ENCODE measurements around the gene PRSS38.

Gene PRSS38

DNA sequence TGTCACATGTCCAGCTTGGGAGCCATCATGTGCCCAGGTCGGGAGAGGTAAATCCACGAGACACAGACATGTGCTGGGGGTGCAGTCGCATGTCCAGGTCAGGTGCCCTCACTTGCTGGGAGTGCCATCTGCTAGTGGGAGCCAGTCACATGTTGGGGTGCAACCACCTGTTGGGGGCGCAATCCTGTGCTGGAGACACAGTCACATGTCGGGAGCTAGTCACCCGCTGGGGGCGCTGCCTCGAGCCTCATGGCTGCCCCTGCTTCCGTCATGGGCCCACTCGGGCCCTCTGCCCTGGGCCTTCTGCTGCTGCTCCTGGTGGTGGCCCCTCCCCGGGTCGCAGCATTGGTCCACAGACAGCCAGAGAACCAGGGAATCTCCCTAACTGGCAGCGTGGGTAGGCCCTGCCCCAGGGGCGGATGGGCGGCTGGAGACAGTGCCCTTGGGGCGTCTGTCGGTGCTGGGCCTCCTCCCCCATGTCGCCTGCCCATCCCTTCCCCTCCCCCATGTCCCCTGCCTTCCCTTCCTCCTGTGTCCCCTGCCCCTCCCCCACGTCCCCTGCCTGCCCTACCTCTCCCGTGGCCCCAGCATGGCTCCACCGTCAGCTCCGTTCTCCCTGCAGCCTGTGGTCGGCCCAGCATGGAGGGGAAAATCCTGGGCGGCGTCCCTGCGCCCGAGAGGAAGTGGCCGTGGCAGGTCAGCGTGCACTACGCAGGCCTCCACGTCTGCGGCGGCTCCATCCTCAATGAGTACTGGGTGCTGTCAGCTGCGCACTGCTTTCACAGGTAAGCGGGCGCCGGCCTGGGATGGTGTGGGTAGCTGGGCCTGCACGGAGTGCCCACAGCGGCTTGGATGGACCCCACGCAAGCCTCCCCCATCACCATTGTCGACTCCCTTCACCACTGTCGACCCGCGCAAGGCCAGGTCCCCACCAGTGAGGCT lies at the start of gene PRSS38:
PRSS38 (plus strand) TSS at position 208 of the 942 bp plus-strand sequence; CDS start at position 250, 42 bp downstream.
- TF ChIP-seq, protein P1, sequence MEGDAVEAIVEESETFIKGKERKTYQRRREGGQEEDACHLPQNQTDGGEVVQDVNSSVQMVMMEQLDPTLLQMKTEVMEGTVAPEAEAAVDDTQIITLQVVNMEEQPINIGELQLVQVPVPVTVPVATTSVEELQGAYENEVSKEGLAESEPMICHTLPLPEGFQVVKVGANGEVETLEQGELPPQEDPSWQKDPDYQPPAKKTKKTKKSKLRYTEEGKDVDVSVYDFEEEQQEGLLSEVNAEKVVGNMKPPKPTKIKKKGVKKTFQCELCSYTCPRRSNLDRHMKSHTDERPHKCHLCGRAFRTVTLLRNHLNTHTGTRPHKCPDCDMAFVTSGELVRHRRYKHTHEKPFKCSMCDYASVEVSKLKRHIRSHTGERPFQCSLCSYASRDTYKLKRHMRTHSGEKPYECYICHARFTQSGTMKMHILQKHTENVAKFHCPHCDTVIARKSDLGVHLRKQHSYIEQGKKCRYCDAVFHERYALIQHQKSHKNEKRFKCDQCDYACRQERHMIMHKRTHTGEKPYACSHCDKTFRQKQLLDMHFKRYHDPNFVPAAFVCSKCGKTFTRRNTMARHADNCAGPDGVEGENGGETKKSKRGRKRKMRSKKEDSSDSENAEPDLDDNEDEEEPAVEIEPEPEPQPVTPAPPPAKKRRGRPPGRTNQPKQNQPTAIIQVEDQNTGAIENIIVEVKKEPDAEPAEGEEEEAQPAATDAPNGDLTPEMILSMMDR (IDR thresholded peaks at IDR 0.05; ENCODE audit: low read length, missing control alignments) = no peak
- DNase-seq (ENCODE audit: low read depth) = no peak
- no peak within 1 kb of the TSS for H3K4me3 ChIP-seq (replicated peaks; ENCODE audit: low read depth, low read length)

DNA sequence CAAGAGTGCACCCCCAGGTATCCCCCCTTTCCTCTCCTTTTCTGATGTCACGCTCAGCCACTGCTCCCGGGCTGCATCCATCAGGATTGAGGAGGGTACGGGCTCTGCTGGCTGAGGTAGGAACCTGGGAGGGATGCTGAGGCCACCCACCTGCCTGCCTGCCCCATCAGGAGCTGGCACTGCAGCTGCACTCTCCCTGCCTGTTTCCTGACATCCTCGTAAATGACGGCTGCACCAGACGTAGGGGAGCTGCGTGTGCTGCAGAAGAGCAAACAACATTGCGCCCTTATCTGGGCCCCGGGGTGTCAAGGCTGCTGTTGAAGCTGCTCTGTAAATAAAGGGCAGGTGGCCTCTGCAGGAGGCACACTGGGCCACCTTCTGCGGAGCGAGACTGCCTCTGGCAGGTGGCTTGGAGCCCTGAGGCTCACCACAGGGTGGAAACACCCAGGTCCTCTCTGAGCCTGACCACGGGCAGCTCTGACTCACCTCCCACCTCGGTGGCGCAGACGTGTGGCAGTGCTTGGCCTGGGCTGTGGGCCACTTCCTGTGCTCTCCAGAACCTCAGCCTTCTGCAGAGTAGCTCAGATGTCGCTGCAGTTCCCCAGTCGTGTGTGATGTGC lies 49.4 kb upstream of the PRSS38 start:
- TF ChIP-seq, protein P1 (IDR thresholded peaks at IDR 0.05; ENCODE audit: low read length, missing control alignments) = no peak
- H3K4me3 ChIP-seq (replicated peaks; ENCODE audit: low read depth, low read length) = no peak overlapping the region
- no peak for DNase-seq (ENCODE audit: low read depth)

DNA sequence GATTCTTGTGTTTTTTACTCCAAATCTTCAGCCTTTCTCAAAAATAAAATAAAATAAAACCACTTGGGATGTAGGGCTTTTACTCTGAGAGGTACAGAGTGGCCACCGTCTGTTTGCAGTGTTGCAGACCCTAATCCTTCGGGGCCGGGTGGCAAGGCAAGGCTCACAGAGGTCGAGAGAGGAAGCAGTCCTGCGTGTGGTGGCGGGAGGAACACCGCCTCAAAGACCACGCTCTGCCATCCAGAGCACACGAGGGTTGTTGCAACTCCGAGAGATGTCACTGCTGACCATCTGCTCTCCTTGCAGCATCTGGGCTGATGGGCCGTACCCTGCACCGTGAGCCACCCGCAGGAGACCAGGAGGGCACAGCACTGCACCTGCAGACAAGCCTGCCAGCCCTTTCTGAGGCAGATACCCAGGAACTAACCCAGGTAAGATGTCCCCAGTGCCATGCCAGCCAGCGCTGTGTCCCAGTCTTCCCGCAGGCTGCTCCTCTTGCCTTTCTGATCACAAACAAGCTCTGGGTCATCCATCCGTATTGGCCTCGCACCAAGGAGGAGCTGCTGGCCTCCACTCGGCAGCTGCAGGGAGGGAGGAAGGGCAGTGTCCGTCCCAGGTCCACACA lies 48.7 kb upstream of the PRSS38 start:
- TF ChIP-seq, protein P1 (IDR thresholded peaks at IDR 0.05; ENCODE audit: low read length, missing control alignments) = no peak
- no peak overlapping the region for H3K4me3 ChIP-seq (replicated peaks; ENCODE audit: low read depth, low read length)
- no peak for DNase-seq (ENCODE audit: low read depth)

- no peak overlapping the region for H3K4me3 ChIP-seq (replicated peaks; ENCODE audit: low read depth, low read length)
- no peak for DNase-seq (ENCODE audit: low read depth)
- TF ChIP-seq, protein P1 (IDR thresholded peaks at IDR 0.05; ENCODE audit: low read length, missing control alignments) = no peak
Observed at GRCh38 chr1:227767401-227768124, 47.9 kb upstream of the PRSS38 start.

DNA sequence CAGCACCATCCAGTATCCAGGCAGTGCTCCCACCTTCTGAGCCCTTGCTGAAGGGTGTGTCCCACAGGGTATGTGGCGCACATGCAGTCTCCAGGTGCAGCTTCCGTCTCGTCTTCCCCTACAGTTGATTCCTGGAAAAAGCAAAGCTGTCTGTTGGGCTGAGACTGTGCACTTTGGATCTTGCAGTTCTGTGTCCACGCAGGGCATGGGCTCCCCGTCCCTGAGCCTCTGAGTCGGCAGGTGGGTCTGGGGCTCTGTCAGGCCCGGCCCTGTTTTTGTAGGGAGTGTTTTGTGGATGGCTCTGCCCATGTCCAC lies 47.4 kb upstream of the PRSS38 start:
- DNase-seq (ENCODE audit: low read depth) = no peak
- H3K4me3 ChIP-seq (replicated peaks; ENCODE audit: low read depth, low read length) = no peak overlapping the region
- TF ChIP-seq, protein P1 (IDR thresholded peaks at IDR 0.05; ENCODE audit: low read length, missing control alignments) = no peak

GRCh38 chr1:227768640-227769039 lies 46.8 kb upstream of the PRSS38 start:
- no peak overlapping the region for H3K4me3 ChIP-seq (replicated peaks; ENCODE audit: low read depth, low read length)
- TF ChIP-seq, protein P1 (IDR thresholded peaks at IDR 0.05; ENCODE audit: low read length, missing control alignments) = no peak
- no peak for DNase-seq (ENCODE audit: low read depth)

Data from fibroblast of pulmonary artery (primary cell).